ENCODE data around the gene ZNF526.

DNA sequence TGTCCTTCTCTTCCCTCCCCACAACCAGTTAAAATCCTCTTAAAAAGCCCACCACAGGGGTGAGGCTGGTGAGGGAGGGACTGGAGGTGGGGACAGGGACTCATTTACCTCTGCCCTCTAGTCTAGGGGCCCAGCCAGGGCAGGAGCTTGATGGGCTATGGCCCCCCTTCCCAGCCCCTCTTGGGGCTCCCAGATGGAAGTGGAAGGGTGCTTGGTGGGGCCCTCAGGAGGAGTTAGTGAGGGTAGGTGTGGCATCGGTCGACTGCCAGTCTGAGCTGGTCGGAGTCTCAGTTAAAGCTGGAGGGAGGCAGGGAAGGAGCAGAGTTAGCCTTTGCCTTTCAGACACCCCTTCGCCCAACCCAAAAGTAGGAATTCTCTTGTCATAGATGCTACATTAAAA is 10.5 kb downstream of the ZNF526 start:
- TF ChIP-seq POLR2A (IDR thresholded peaks at IDR 0.05; ENCODE audit: low read length) (no peak), GATA1 (IDR thresholded peaks at IDR 0.05; ENCODE audit: low read depth, low read length) (no peak)

Data from erythroblast (primary cell).